Muscle layer of colon (tissue), 2 donors: ENCODE measurements around the gene GPC6.

Experiments used
- H3K27ac ChIP-seq: one replicate; pipeline ENCODE4 v1.7.0; 2013; ENCODE audit warnings: low read depth, mild to moderate bottlenecking, low read length, moderate library complexity
- H3K27me3 ChIP-seq, 2 donors: one replicate each; pipeline ENCODE4 v1.7.0; 2013; ENCODE audit warnings: low read length in 2 of 2, mild to moderate bottlenecking in 2 of 2; ENCODE audit not compliant: insufficient read depth in 2 of 2, control insufficient read depth in 1 of 2
- H3K36me3 ChIP-seq: one replicate; pipeline ENCODE4 v1.7.0; 2013; ENCODE audit warnings: mild to moderate bottlenecking, low read length; ENCODE audit not compliant: insufficient read depth
- H3K4me1 ChIP-seq: one replicate; pipeline ENCODE4 v1.7.0; 2013; ENCODE audit warnings: mild to moderate bottlenecking, low read length; ENCODE audit not compliant: insufficient read depth
- H3K4me3 ChIP-seq, 2 donors: one replicate each; pipeline ENCODE4 v1.7.0; 2013; ENCODE audit warnings: low read length in 2 of 2, low read depth in 1 of 2, mild to moderate bottlenecking in 1 of 2, moderate library complexity in 1 of 2
- H3K9ac ChIP-seq: one replicate; pipeline ENCODE4 v1.7.0; 2013; ENCODE audit warnings: low read length
- H3K9me3 ChIP-seq: one replicate; pipeline ENCODE4 v1.7.0; 2013; ENCODE audit warnings: mild to moderate bottlenecking, low read length
- donor health status: abdominal sarcoma.
- donor health status: Adenocarcinoma of cecum.

GPC6 gene

DNA sequence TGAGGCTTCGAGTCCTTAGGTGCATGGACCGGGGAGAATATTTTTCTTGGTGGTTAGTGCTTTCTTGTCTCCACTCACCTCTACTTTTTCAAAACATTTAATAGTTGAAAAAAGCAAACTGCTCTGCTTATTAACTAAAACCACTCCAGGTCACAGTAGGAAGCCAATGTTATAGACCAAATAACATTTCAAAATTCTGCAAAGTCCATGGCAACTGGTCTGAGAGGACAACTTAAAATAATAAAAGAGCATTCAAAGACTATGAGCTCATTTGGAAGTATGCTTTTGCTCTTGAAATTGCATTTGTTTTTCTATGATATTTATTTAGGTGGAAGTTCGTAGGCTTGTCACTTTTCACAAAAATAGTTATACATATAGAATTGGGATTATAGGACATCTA, 769.9 kb downstream of the GPC6 start:
- H3K27ac ChIP-seq = no peak overlapping the region
- H3K36me3 ChIP-seq = no peaks in the 10 kb centered on the region
- no peak overlapping the region for H3K9ac ChIP-seq
- no peaks in the 10 kb centered on the region for H3K4me1 ChIP-seq
- H3K27me3 ChIP-seq = no peaks in the 10 kb centered on the region
- no peaks in the 10 kb centered on the region for H3K9me3 ChIP-seq
- H3K4me3 ChIP-seq = no peak overlapping the region

DNA sequence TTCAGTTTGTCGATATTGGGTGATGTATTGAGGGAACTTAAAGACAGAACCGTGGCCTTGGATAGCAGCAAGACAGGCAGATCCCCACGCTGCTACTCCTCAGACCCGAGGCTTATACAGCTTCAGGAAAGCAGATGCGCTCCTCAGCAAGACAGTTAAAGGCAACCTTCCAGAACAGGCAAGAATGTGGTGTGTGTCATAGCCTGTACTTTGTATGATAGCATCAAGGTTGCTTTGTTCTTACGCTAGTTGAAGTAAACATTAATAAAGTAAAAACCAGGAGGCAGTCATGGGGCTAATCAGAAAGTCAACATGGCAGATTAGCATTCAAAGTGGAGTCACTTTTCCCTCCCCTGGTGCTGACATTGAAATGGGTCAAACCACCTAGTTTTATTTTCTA, 779.7 kb downstream of the GPC6 start:
- Histone ChIP-seq H3K27me3 (no peaks in the 10 kb centered on the region), H3K4me3 (no peak overlapping the region), H3K36me3 (no peaks in the 10 kb centered on the region), H3K27ac (no peak overlapping the region), H3K9me3 (no peaks in the 10 kb centered on the region), H3K4me1 (peaks cover 5% of the 10 kb centered on the region), H3K9ac (no peak overlapping the region)

DNA sequence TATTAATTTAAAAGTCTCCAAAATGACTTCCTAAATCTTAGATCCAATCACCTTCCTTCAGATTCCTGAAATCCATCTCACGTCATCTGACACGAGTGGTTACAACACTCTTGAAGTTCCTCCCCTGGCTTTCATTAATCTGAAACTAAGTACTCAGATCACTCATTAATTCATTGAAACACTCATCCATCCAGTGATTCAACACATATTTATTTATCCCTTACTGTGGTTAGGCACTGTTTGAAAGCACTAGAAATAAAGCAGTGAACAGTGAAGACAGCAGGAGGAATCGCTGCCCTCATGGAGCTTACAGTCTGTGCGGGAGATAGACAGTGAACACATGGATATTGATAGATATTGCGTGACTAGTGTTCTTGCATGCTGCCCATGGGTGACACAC, 780.5 kb downstream of the GPC6 start:
- H3K9me3 ChIP-seq = no peaks in the 10 kb centered on the region
- H3K9ac ChIP-seq = no peak overlapping the region
- H3K4me3 ChIP-seq = no peak overlapping the region
- H3K36me3 ChIP-seq = no peaks in the 10 kb centered on the region
- H3K27ac ChIP-seq = no peak overlapping the region
- peaks cover 5% of the 10 kb centered on the region for H3K4me1 ChIP-seq
- H3K27me3 ChIP-seq = no peaks in the 10 kb centered on the region

DNA sequence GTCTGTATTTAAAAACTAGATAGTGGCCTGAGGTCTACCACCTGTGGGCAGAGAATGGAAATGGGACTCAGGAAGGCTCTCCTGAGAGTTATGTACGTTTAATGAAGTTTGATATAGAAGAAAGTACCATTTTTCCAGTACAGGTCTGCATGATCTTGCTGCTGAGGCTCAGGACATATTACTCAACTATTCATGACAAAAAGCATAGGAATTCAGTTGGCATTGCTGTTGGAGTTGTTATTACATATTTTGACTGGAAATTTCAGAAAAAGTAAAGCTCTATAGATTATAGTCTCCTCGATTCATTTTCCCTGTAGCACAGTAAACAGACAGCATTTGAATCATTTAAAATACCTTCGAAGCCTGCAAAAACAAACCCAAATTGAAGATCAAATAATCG, 783.1 kb downstream of the GPC6 start:
- Histone ChIP-seq H3K9me3 (no peaks in the 10 kb centered on the region), H3K36me3 (no peaks in the 10 kb centered on the region), H3K4me3 (no peak overlapping the region), H3K27me3 (no peaks in the 10 kb centered on the region), H3K27ac (no peak overlapping the region), H3K4me1 (peaks cover 5% of the 10 kb centered on the region), H3K9ac (no peak overlapping the region)

DNA sequence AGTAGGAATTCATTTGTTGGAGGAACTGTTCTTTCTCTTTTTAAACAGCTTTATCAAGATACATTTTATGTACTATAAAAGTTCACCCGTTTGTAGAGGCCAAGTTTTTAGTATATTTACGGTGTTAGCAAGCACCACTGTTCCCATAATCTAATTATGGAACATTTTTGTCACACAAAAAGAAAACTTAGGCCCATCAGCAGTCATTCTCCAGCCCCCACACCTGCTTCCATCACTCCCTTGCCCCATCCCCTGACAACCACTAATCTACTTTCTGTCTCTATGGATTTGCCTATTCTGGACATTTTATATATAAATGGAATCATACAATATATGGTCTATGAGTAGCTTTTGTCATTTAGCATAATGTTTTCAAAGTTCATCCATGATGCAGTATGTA, 787.9 kb downstream of the GPC6 start:
- no peaks in the 10 kb centered on the region for H3K4me1 ChIP-seq
- no peaks in the 10 kb centered on the region for H3K36me3 ChIP-seq
- no peaks in the 10 kb centered on the region for H3K9me3 ChIP-seq
- H3K4me3 ChIP-seq = no peak overlapping the region
- H3K9ac ChIP-seq = no peak overlapping the region
- H3K27ac ChIP-seq = no peak overlapping the region
- no peaks in the 10 kb centered on the region for H3K27me3 ChIP-seq

DNA sequence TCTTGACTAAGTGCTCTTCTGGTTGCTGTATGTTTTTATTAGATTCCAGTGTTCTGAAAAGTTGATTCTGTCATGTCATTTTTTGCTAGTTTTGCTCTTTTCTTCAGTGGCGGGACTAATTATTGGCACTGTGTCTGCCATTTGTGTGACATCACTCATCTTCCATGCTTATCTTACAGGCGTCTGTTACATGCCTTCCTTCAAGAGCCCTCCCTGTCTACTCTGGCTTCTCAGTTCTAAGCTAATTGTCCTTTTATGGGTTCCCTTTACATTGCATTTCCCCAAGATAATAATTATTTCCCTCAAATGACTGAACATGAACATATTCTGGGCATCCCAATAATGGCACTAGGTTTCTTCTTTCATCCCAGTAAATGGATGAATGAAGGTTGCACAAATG, 793.8 kb downstream of the GPC6 start:
- no peak overlapping the region for H3K4me3 ChIP-seq
- H3K9ac ChIP-seq = no peak overlapping the region
- no peak overlapping the region for H3K27ac ChIP-seq
- no peaks in the 10 kb centered on the region for H3K4me1 ChIP-seq
- no peaks in the 10 kb centered on the region for H3K27me3 ChIP-seq
- no peaks in the 10 kb centered on the region for H3K9me3 ChIP-seq
- H3K36me3 ChIP-seq = no peaks in the 10 kb centered on the region

DNA sequence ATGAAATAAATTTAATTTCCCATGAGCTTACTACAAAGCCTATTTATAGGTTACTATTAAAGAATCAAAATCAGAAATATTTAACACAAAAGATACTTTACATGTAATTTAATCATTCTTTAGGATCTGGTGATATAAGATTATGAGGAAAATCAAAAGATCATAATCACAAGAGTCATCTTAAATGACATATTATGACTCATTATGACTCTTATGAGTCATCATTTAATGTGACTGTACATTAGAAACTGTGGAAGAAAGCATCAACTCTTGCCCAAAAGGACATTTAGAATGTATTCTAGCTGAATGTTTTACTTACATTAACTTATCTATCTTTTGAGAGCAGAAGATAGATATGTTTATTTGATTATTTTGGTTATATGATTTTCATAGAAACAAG, 794.2 kb downstream of the GPC6 start:
- H3K4me3 ChIP-seq = no peak overlapping the region
- H3K27ac ChIP-seq = no peak overlapping the region
- H3K36me3 ChIP-seq = no peaks in the 10 kb centered on the region
- no peak overlapping the region for H3K9ac ChIP-seq
- H3K4me1 ChIP-seq = no peaks in the 10 kb centered on the region
- no peaks in the 10 kb centered on the region for H3K27me3 ChIP-seq
- H3K9me3 ChIP-seq = no peaks in the 10 kb centered on the region

DNA sequence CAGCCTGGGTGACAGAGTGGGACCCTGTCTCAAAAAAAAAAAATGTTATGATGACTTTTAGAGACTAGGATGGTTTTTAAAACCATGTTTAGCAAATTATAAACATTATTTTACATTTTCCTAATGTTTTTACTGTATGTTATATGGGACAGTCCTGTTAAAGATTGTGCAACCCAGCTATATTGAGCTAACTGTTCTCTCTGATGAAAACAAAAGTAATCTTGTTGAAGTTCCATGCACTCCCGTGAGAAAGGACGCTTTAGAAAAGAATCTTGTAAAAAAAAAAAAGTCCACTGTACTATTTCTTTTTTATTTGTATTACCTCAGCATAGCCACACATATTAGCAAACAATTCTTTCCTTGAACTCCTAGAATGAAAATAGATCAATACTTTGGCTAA, 801.6 kb downstream of the GPC6 start:
- H3K36me3 ChIP-seq = no peaks in the 10 kb centered on the region
- H3K4me3 ChIP-seq = no peak overlapping the region
- H3K4me1 ChIP-seq = peaks cover 24% of the 10 kb centered on the region
- H3K27me3 ChIP-seq = no peaks in the 10 kb centered on the region
- H3K27ac ChIP-seq = no peak overlapping the region
- no peaks in the 10 kb centered on the region for H3K9me3 ChIP-seq
- no peak overlapping the region for H3K9ac ChIP-seq

DNA sequence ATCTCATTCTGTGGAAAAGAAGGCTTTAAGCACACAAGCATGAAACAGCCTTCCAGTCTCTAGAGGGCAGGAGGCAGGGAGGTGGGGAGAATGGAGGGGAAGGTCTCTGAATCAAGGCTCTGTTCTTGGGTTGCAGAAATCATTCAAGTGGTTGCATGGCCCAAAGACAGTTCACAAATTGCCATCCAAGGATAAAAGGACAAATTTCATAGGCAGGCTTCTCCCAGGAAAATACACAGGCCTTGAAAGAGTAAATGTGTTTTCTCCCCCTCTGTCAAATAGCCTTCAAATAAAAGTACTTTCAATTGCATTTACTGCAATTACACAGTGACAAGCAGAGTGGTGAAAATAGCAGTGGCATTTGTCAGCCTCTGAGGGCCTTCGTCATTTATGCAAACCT, 802.0 kb downstream of the GPC6 start:
- no peak overlapping the region for H3K27ac ChIP-seq
- no peak overlapping the region for H3K4me3 ChIP-seq
- no peak overlapping the region for H3K9ac ChIP-seq
- no peaks in the 10 kb centered on the region for H3K36me3 ChIP-seq
- peaks cover 24% of the 10 kb centered on the region for H3K4me1 ChIP-seq
- no peaks in the 10 kb centered on the region for H3K9me3 ChIP-seq
- no peaks in the 10 kb centered on the region for H3K27me3 ChIP-seq

DNA sequence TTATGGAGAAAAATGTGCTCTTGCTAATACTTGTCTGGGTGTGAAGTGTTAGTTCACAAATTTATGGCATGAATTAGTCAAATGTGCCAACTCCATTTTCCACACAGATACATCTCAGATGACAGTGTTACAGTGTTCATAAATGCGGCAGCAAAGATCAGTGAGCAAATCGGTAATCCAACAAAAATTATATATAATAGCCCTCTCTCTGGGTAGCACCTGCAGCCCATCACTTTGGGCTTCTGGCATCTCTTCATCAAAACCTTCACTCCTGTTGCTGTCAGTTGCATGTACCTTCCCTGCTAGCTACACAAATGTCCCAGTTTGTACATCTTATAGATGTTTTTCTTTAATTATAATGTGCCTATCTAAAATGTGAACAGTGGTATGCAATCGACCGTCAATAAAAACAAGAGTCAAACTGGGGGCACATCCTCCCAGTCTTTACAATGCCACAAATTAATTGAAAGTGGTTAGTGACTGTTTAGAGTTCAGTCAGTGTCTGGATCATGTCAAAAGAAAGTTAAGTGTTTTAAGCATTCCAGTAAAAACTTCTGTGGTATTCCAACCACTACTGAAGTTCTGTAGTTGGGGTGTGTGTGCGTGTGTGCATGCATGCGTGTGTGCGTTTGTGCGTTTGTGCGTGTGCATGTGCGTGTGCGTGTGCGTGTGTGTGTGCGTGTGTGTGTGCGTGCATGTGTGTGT, 804.0 kb downstream of the GPC6 start:
- H3K36me3 ChIP-seq = no peaks in the 10 kb centered on the region
- H3K9me3 ChIP-seq = no peaks in the 10 kb centered on the region

DNA sequence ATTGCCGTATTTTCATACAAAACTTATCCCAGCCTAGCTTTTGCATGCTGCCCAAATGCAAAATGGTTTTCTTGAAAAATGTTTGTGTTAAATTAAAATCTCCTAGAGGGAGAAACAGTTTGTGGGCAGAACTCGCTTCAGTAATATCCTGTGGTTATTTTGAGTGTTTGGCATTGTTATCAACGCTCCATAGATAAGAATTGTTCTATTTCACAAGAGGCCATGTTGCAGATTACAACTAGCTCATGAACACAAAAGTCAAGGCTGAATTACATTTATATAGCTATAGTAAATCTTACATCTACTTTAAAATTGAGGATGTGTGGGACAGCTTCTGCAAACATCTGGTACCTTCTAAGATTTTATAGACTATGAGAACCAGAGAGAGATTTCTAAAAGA, 805.0 kb downstream of the GPC6 start:
- Histone ChIP-seq H3K27me3 (no peaks in the 10 kb centered on the region), H3K9me3 (no peaks in the 10 kb centered on the region), H3K4me1 (peaks cover 24% of the 10 kb centered on the region), H3K4me3 (no peak overlapping the region), H3K9ac (no peak overlapping the region), H3K36me3 (no peaks in the 10 kb centered on the region), H3K27ac (no peak overlapping the region)

More for the DNA sequence above, 804.0 kb downstream of the GPC6 start:
- Histone ChIP-seq H3K4me3 (peak overlapping the region in 1 of 2 donors; percentile 24), H3K27ac (no peak overlapping the region), H3K4me1 (peaks cover 24% of the 10 kb centered on the region), H3K9ac (no peak overlapping the region), H3K27me3 (no peaks in the 10 kb centered on the region)

DNA sequence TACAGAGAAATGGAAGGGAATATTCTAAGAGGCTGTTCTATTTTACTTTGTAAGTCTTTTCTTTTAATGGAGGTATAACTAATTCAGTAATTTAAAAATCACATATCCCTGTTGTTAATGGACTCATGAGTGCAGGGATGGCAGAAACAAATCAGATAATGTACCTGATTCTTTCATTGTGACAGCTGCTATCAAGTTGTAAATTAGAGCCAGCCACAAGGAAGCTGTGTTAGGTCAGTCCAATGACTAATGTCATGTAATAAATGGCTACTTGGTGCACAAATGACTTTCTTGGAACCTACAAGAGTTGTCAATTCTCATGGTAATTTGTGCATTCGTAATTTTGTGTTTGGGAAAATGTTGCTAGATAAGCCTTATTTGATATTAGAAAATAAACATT, 806.5 kb downstream of the GPC6 start:
- Histone ChIP-seq H3K36me3 (no peaks in the 10 kb centered on the region), H3K4me1 (peaks cover 24% of the 10 kb centered on the region), H3K27me3 (no peaks in the 10 kb centered on the region), H3K4me3 (no peak overlapping the region), H3K9me3 (no peaks in the 10 kb centered on the region), H3K9ac (no peak overlapping the region), H3K27ac (no peak overlapping the region)
